ENCODE measurements around the gene NAP1L1.

Gene NAP1L1

GRCh38 chr12:76083904-76084862, at the start of gene NAP1L1:
Gene NAP1L1, minus strand, starts transcription at chr12:76084685. Its CDS starts 10,466 bp downstream, at chr12:76074219.
- peak; percentile 97 for DNase-seq

GRCh38 chr12:76127588-76127987, 43.1 kb upstream of the NAP1L1 start:
- no peak for DNase-seq

- DNase-seq = no peak
Observed at GRCh38 chr12:76124456-76124855, 40.0 kb upstream of the NAP1L1 start.

GRCh38 chr12:76123259-76124212, 39.1 kb upstream of the NAP1L1 start:
- no peak for DNase-seq

GRCh38 chr12:76119887-76120286, 35.4 kb upstream of the NAP1L1 start:
- DNase-seq = no peak

GRCh38 chr12:76117751-76118150, 33.3 kb upstream of the NAP1L1 start:
- no peak for DNase-seq

- no peak for DNase-seq
Observed at GRCh38 chr12:76117067-76117691, 32.7 kb upstream of the NAP1L1 start.

- no peak for DNase-seq
Observed at GRCh38 chr12:76113800-76114757, 29.6 kb upstream of the NAP1L1 start.

- DNase-seq = no peak
Observed at GRCh38 chr12:76111209-76111749, 26.8 kb upstream of the NAP1L1 start.

- DNase-seq = no peak
Observed at GRCh38 chr12:76109879-76110278, 25.4 kb upstream of the NAP1L1 start.

GRCh38 chr12:76108356-76108755, 23.9 kb upstream of the NAP1L1 start:
- no peak for DNase-seq

GRCh38 chr12:76106631-76107030, 22.1 kb upstream of the NAP1L1 start:
- DNase-seq = no peak

GRCh38 chr12:76103958-76104357, 19.5 kb upstream of the NAP1L1 start:
- no peak for DNase-seq

- DNase-seq = no peak
Observed at GRCh38 chr12:76101739-76102385, 17.4 kb upstream of the NAP1L1 start.

GRCh38 chr12:76096079-76096646, 11.7 kb upstream of the NAP1L1 start:
- DNase-seq = no peak

- DNase-seq = no peak
Observed at GRCh38 chr12:76094754-76095153, 10.3 kb upstream of the NAP1L1 start.

GRCh38 chr12:76091246-76091754, 6.8 kb upstream of the NAP1L1 start:
- no peak for DNase-seq

GRCh38 chr12:76085520-76085868, 1.0 kb upstream of the NAP1L1 start:
- DNase-seq = peak; percentile 74

- peak; percentile 70 for DNase-seq
Observed at GRCh38 chr12:76084863-76085519, 506 bp upstream of the NAP1L1 start.
